HCT116 (cell line): ENCODE measurements around the gene PDSS2. TPM values are rescaled to one million over a fixed set of nuclear protein-coding genes. Genes with fewer than 3 reads are reported as not detected.

ENCODE experiments used
- ATAC-seq: fragments of 200-7000 bp; cut with Tn5 transposase; 2 replicates; pipeline ENCODE4 v1.9.1; 2020; ENCODE audit warnings: mild to moderate bottlenecking, moderate library complexity
- BruUV-seq: library from RNA; stranded (reverse); fragments of 400-500 nt; replicated peaks from 2 replicates; lab custom pipeline; 2021; lab: Mats Ljungman, UMichigan
- CTCF ChIA-PET: fragments of 300-600 bp; sonication (Branson Sonifier 250); formaldehyde crosslinking; loops from one replicate; lab custom pipeline; 2021; ENCODE audit warnings: antibody characterized with exemption; lab: Charles Lee
- POLR2A ChIA-PET: fragments of 300-600, 350-600 bp; sonication (Branson Sonifier 250); formaldehyde crosslinking; loops from one replicate; lab custom pipeline; 2021; ENCODE audit warnings: antibody characterized with exemption; lab: Charles Lee
- RAD21 ChIA-PET, 2 experiments: fragments of 300-600 bp; sonication (Branson Sonifier 250); formaldehyde crosslinking; loops; one replicate each; lab custom pipeline; 2023; ENCODE audit warnings: low total read pairs in 2 of 2; ENCODE audit not compliant: uncharacterized antibody in 2 of 2, unreplicated experiment in 2 of 2, low non-redundant PET in 1 of 2; lab: Charles Lee
- DNase-seq: peaks from one replicate; pipeline ENCODE4 v3.0.0-alpha.2; 2010; ENCODE audit warnings: low read depth, low spot score
- H2AFZ ChIP-seq: fragments of 200-600 bp; shearing (Covaris generic), sonication (generic); 2 replicates; pipeline ENCODE4 v1.6.1; 2017; ENCODE audit warnings: low read depth, mixed run types, mixed read lengths, antibody characterized with exemption, low read length; ENCODE audit not compliant: poor library complexity, severe bottlenecking
- H3K27ac ChIP-seq: 2 replicates; pipeline ENCODE4 v1.5.1; 2012; ENCODE audit warnings: low read depth, low read length
- H3K27me3 ChIP-seq: fragments of 200-600 bp; sonication (generic); 2 replicates; pipeline ENCODE4 v1.6.1; 2016; ENCODE audit warnings: mixed run types, low read length, mixed read lengths; ENCODE audit not compliant: insufficient read depth
- H3K36me3 ChIP-seq, 2 experiments: fragments of 200-500 bp in 1 of 2; fragments of 200-600 bp in 1 of 2; sonication (Bioruptor generic) in 1 of 2; sonication (generic) in 1 of 2; 2 replicates each; pipeline versions ENCODE4 v1.5.1 to v1.6.1; 2014 to 2016; ENCODE audit warnings: low read length in 2 of 2, inconsistent platforms in 1 of 2, mixed read lengths in 1 of 2, mixed run types in 1 of 2; ENCODE audit not compliant: insufficient read depth in 2 of 2, control insufficient read depth in 1 of 2
- H3K4me1 ChIP-seq, 2 experiments: fragments of 200-600 bp in 1 of 2; sonication (generic) in 1 of 2; 2 replicates each; pipeline versions ENCODE4 v1.5.1 to v1.6.1; 2012 to 2017; ENCODE audit warnings: low read length in 2 of 2, inconsistent platforms in 1 of 2, mild to moderate bottlenecking in 1 of 2, mixed read lengths in 1 of 2, mixed run types in 1 of 2, moderate library complexity in 1 of 2; ENCODE audit not compliant: insufficient read depth in 2 of 2, control insufficient read depth in 1 of 2
- H3K4me2 ChIP-seq: fragments of 200-600 bp; sonication (generic); 2 replicates; pipeline ENCODE4 v1.6.1; 2017; ENCODE audit warnings: mixed run types, low read length, mixed read lengths
- H3K4me3 ChIP-seq, 2 experiments: fragments of 200-600 bp in 1 of 2; sonication (generic) in 1 of 2; replicated peaks in 1 of 2; 2 replicates each; pipeline ENCODE4 v1.5.1; 2011 to 2016; ENCODE audit warnings: low read length in 2 of 2, control low read depth in 1 of 2, low read depth in 1 of 2, mild to moderate bottlenecking in 1 of 2, mixed read lengths in 1 of 2, mixed run types in 1 of 2
- H3K79me2 ChIP-seq: fragments of 200-600 bp; sonication (generic); 2 replicates; pipeline ENCODE4 v1.6.1; 2017; ENCODE audit warnings: mild to moderate bottlenecking, mixed run types, low read length, moderate library complexity, mixed read lengths; ENCODE audit not compliant: insufficient read depth
- H3K9ac ChIP-seq: fragments of 200-600 bp; sonication (generic); 2 replicates; pipeline ENCODE4 v1.6.1; 2016; ENCODE audit warnings: low read length, mixed read lengths
- H3K9me2 ChIP-seq: fragments of 200-600 bp; sonication (generic), shearing (Covaris generic); 2 replicates; pipeline ENCODE4 v1.6.1; 2017; ENCODE audit warnings: mixed run types, mild to moderate bottlenecking, moderate library complexity; ENCODE audit not compliant: insufficient read depth
- H3K9me3 ChIP-seq, 2 experiments: fragments of 200-500 bp in 1 of 2; fragments of 200-600 bp in 1 of 2; sonication (Bioruptor generic) in 1 of 2; sonication (generic) in 1 of 2; 2 replicates each; pipeline ENCODE4 v1.6.1; 2014 to 2017; ENCODE audit warnings: low read length in 2 of 2, mixed read lengths in 2 of 2, inconsistent platforms in 1 of 2, low read depth in 1 of 2, mild to moderate bottlenecking in 1 of 2, mixed run types in 1 of 2, moderate library complexity in 1 of 2; ENCODE audit not compliant: control insufficient read depth in 1 of 2, insufficient read depth in 1 of 2
- H4K20me1 ChIP-seq: fragments of 200-600 bp; sonication (generic), shearing (Covaris generic); 2 replicates; pipeline ENCODE4 v1.6.1; 2017; ENCODE audit warnings: mixed run types, mild to moderate bottlenecking, moderate library complexity; ENCODE audit not compliant: insufficient read depth
- ATF3 ChIP-seq: IDR thresholded peaks from 2 replicates; pipeline ENCODE4 v1.6.1; 2012
- MAX ChIP-seq: IDR thresholded peaks from 2 replicates; pipeline ENCODE4 v1.6.1; 2012
- POLR2AphosphoS5 ChIP-seq: IDR thresholded peaks from 2 replicates; pipeline ENCODE4 v1.6.1; 2011; ENCODE audit warnings: mild to moderate bottlenecking, low read depth, low read length, moderate library complexity
- REST ChIP-seq: IDR thresholded peaks from 2 replicates; pipeline ENCODE4 v1.6.1; 2012; ENCODE audit warnings: low read depth
- TCF7L2 ChIP-seq: IDR thresholded peaks from 2 replicates; pipeline ENCODE4 v1.7.0; 2011; ENCODE audit warnings: borderline replicate concordance, inconsistent platforms; ENCODE audit not compliant: insufficient read depth, insufficient read length; ENCODE audit errors: extremely low read depth
- ZNF274 ChIP-seq: fragments of 200-500 bp; sonication (Bioruptor generic); IDR thresholded peaks from 2 replicates; pipeline ENCODE4 v1.6.1; 2014; ENCODE audit warnings: mild to moderate bottlenecking, low read depth, low read length, inconsistent platforms
- intact Hi-C: fragments of 100-400 bp; cut with micrococcal nuclease; formaldehyde crosslinking; loops from 2 replicates; pipeline ENCODE4 v1.10.0; 2022
- total RNA-seq: library from RNA; stranded (reverse); gene quantifications from one replicate; pipeline ENCODE4 v1.2.1, GENCODE V29; 2021; ENCODE audit not compliant: unreplicated experiment

PDSS2 gene
- total RNA-seq, 1 experiment from 2014 or later = 12.2 TPM

- H3K9me3 ChIP-seq = no peaks in the 10 kb centered on the region
- no peaks in the 10 kb centered on the region for H3K9me2 ChIP-seq
- no peak overlapping the region for H3K4me3 ChIP-seq
- no peaks in the 10 kb centered on the region for H3K79me2 ChIP-seq
- peaks cover 2 to 6% of the 10 kb centered on the region in 2 experiments; a peak in 1 of 4 replicates for H3K4me1 ChIP-seq
- no peaks in the 10 kb centered on the region for H3K36me3 ChIP-seq
- H2AFZ ChIP-seq = no peak overlapping the region
- ChIA-PET RAD21 (no interaction called here), CTCF (no interaction called here)
- H3K9ac ChIP-seq = no peak overlapping the region
- TF ChIP-seq TCF7L2 (no peak), ZNF274 (no peak), MAX (no peak), REST (no peak), POLR2AphosphoS5 (no peak), ATF3 (no peak)
- TF ChIP-seq, all 23 proteins: peak for 0
- POLR2A ChIA-PET = no interaction called here
- Histone ChIP-seq H3K27ac (no peak overlapping the region), H3K4me2 (no peak overlapping the region), H3K27me3 (no peaks in the 10 kb centered on the region), H4K20me1 (no peaks in the 10 kb centered on the region)
- no TSS peak for BruUV-seq
- intact Hi-C loops = no loop called here
- DNase-seq (no peak), ATAC-seq (no peak)
Observed at GRCh38 chr6:107504270-107505026, 45.1 kb upstream of the PDSS2 start.
